Left lung (tissue), 14 donors: ENCODE data around the gene CRAMP1. TPM values are rescaled to one million over a fixed set of nuclear protein-coding genes. Genes with fewer than 3 reads are reported as not detected.

ENCODE experiments used
- ATAC-seq: fragments of 200-7000 bp; cut with Tn5 transposase; one replicate; pipeline ENCODE4 v1.9.1; 2020; ENCODE audit warnings: moderate library complexity
- DNase-seq, 4 donors: peaks; one replicate each; pipeline ENCODE4 v3.0.0-alpha.2; 2013 to 2020
- H3K27ac ChIP-seq, 2 donors: fragments of 200-600 bp; sonication (generic) in 1 of 2; one replicate each; pipeline versions ENCODE4 v1.5.0 to v1.8.0; 2020 to 2021
- H3K27me3 ChIP-seq, 2 donors: fragments of 200-600 bp; sonication (generic) in 1 of 2; one replicate each; pipeline versions ENCODE4 v1.5.0 to v1.8.0; 2020 to 2021
- H3K36me3 ChIP-seq, 2 donors: fragments of 200-600 bp; sonication (generic) in 1 of 2; one replicate each; pipeline versions ENCODE4 v1.5.0 to v1.8.0; 2020 to 2021
- H3K4me1 ChIP-seq, 2 donors: fragments of 200-600 bp; one replicate each; pipeline ENCODE4 v1.8.0; 2021
- H3K4me3 ChIP-seq, 2 donors: fragments of 200-600 bp; sonication (generic) in 1 of 2; one replicate each; pipeline versions ENCODE4 v1.5.0 to v1.8.0; 2020 to 2021; ENCODE audit warnings: mild to moderate bottlenecking in 1 of 2
- H3K9me3 ChIP-seq, 2 donors: fragments of 200-600 bp; sonication (generic) in 1 of 2; one replicate each; pipeline versions ENCODE4 v1.5.0 to v1.8.0; 2020 to 2021
- CTCF ChIP-seq, 2 donors: fragments of 200-600 bp; sonication (generic) in 1 of 2; IDR thresholded peaks; one replicate each; pipeline versions ENCODE4 v1.5.0 to v1.8.0; 2021; ENCODE audit warnings: antibody characterized with exemption in 2 of 2
- intact Hi-C, 2 donors: fragments of 100-400 bp; cut with DNase I; formaldehyde crosslinking; loops; one replicate each; pipeline versions ENCODE4 v1.11.2 to v1.14.2; 2022
- long read RNA-seq, 12 donors: library from polyadenylated mRNA in 2 of 12; unstranded in 2 of 12; transcript quantifications; one replicate each; pipeline ENCODE4 v2.0.0 and lab custom pipeline, GENCODE V29; 2019 to 2026
- polyA plus RNA-seq, 6 donors: library from polyadenylated mRNA; unstranded; fragments of 120-200 nt; gene quantifications; one replicate each; pipeline ENCODE4 v1.2.1, GENCODE V29; 2013; ENCODE audit not compliant: insufficient read length in 6 of 6
- total RNA-seq, 2 donors: library from RNA; stranded (reverse); fragmentation: NEBNext Ultra II Directional; extraction: Animal tissue kit (Norgen Biotek cat#: 25700); gene quantifications; one replicate each; pipeline ENCODE4 v1.2.1, GENCODE V29; 2021
- donor health status: DM: no; HTN: yes; CAD: no.
- donor health status: DM: no; HTN: no; CAD: no.

The CRAMP1 gene
- 10 to 100 TPM; 17.3 to 18.9 TPM for total RNA-seq
- polyA plus RNA-seq, result 10 to 100 TPM; 25.9 to 33.0 (median 26.9) TPM
- long read RNA-seq, donor 1, partial matches to known transcripts, result 0 of 3 reads
- long read RNA-seq, donor 1, other reads (novel, unspliced or antisense), result 0 of 3 reads
- long read RNA-seq, donor 2, partial matches to known transcripts, result 0 of 4 reads
- long read RNA-seq, donor 2, other reads (novel, unspliced or antisense), result 0 of 4 reads
- long read RNA-seq, donor 3, result 0 reads
- long read RNA-seq, donor 4, result 0 reads
- long read RNA-seq, donor 5, result 0 reads
- long read RNA-seq, donor 6, result 0 reads
- long read RNA-seq, donor 7, result 0 reads
- long read RNA-seq, donor 8, full-length matches to known transcripts, result 2 of 2 reads
- long read RNA-seq, donor 8, partial matches to known transcripts, result 0 of 2 reads
- long read RNA-seq, donor 8, other reads (novel, unspliced or antisense), result 0 of 2 reads
- long read RNA-seq, donor 9, result 0 reads
- long read RNA-seq, donor 10, result 0 reads
- long read RNA-seq, donor 11, result 0 reads
- long read RNA-seq, donor 12, partial matches to known transcripts, result 0 of 1 reads
- long read RNA-seq, donor 12, other reads (novel, unspliced or antisense), result 0 of 1 reads

GRCh38 chr16:1612320-1613111, at the start of gene CRAMP1:
CRAMP1 (plus strand) TSS chr16:1612360; CDS start chr16:1614640, 2,280 bp downstream.
- DNase-seq, result peak in 1 of 4 donors; percentile 36
- H3K27me3 ChIP-seq, result peaks cover 0 to 23% of the 10 kb centered on the region in 2 donors
- no peak for ATAC-seq
- H3K9me3 ChIP-seq, result no peaks in the 10 kb centered on the region
- peak within 1 kb of the TSS; percentile 81 to 89 for H3K4me3 ChIP-seq
- H3K36me3 ChIP-seq, result peaks cover 0 to 16% of the 10 kb centered on the region in 2 donors
- peaks cover 15 to 66% of the 10 kb centered on the region in 2 donors for H3K4me1 ChIP-seq
- intact Hi-C loops, result no loop called here
- TF ChIP-seq CTCF (IDR thresholded peaks at IDR 0.05), result no peak
- peak within 1 kb of the TSS; percentile 80 to 85 for H3K27ac ChIP-seq

DNA sequence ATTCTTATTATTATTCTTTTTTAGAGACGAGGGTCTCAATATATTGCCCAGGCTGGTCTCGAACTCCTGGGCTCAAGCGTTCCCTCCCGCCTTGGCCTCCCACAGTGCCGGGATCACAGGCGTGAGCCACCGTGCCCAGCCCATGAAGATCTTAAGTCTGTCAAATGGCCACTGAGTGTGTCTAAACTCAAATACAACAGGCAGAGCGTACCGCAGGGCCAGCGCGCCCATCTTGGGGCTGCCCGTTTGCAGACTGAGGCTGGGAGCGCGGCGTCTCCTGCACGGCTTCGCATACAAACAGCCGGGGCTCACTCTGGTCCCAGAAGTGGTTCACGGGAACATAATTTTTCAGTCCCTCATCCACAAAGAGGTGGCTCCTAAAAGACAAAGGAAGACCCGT, 48.4 kb upstream of the CRAMP1 start:
- no peaks in the 10 kb centered on the region for H3K27me3 ChIP-seq
- no peaks in the 10 kb centered on the region for H3K9me3 ChIP-seq
- no peak overlapping the region for H3K4me3 ChIP-seq
- no peak for DNase-seq
- intact Hi-C loops, result no loop called here
- no peak overlapping the region for H3K27ac ChIP-seq
- peaks cover 0 to 39% of the 10 kb centered on the region in 2 donors for H3K36me3 ChIP-seq
- H3K4me1 ChIP-seq, result no peaks in the 10 kb centered on the region
- no peak for TF ChIP-seq CTCF (IDR thresholded peaks at IDR 0.05)
- ATAC-seq, result no peak

DNA sequence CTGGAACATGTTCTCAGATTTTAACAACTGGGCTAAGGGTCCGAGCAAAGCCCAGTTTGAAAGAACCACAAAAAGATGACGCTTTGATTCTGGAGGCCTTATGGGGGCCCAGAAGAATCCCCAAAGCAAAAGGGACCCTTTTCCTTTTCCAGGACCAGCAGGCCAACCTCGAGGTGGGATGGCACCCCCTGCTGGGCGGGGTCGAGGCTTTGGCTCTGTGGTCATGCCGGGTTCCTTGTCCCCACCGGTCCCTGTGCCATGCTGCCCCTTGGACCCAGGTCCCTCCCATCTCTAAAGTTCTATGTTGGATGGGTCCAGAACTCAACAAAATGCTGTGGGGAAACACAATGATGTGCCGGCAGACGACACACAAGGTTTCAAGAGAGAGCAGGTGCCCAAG, 47.8 kb upstream of the CRAMP1 start:
- H3K9me3 ChIP-seq, result no peaks in the 10 kb centered on the region
- H3K27ac ChIP-seq, result no peak overlapping the region
- no peaks in the 10 kb centered on the region for H3K4me1 ChIP-seq
- DNase-seq (no peak), ATAC-seq (no peak)
- H3K27me3 ChIP-seq, result no peaks in the 10 kb centered on the region
- TF ChIP-seq CTCF (IDR thresholded peaks at IDR 0.05), result no peak
- peaks cover 0 to 34% of the 10 kb centered on the region in 2 donors for H3K36me3 ChIP-seq
- intact Hi-C loops, result no loop called here
- H3K4me3 ChIP-seq, result no peak overlapping the region

DNA sequence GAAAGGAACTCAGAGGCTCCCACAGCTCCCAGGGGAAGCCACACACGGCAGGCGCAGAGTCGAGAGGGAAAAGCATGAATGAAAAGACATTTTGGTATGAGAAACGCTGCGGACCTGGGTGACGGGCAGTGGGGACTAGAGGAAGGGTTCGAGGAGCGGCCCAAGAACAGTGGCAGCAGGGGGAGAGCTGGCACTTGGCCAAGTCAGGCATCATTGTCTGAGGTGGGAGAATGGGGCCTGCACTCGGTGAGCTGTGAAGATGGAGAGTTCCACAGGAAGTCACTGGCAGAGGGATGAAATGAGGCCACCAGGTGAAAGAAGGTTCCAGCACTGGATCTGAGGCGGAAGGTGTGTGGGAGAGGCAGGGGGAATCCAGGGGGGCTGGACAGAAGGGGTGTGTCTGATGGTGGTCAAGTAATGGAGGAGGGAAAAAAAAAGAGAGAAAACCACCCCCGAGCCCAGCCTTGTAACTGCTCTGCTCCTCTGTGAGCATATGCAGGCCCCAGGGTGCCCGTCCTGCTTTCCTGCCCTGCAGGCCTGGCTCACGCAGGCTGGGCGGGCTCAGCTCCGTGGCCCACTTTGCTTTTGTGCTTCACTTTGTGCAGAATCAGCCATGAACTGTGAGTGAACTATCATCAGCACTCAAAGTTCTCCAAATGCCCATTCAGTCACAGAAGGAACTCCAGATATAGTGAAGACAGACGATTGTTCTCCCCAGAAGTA, 46.9 kb upstream of the CRAMP1 start:
- ATAC-seq (no peak), DNase-seq (no peak)
- Histone ChIP-seq H3K27me3 (no peaks in the 10 kb centered on the region), H3K9me3 (no peaks in the 10 kb centered on the region), H3K36me3 (peaks cover 0 to 28% of the 10 kb centered on the region in 2 donors), H3K4me3 (no peak overlapping the region), H3K4me1 (no peaks in the 10 kb centered on the region), H3K27ac (no peak overlapping the region)
- intact Hi-C loops, result no loop called here
- TF ChIP-seq CTCF (IDR thresholded peaks at IDR 0.05), result no peak
